ENCODE measurements around the gene MEGF8.

MEGF8 gene

GRCh38 chr19:42292963-42293362 lies 32.5 kb upstream of the MEGF8 start:
- no peaks in the 10 kb centered on the region for H3K27me3 ChIP-seq (ENCODE audit: insufficient read depth, poor library complexity, severe bottlenecking)
- no peak for DNase-seq (ENCODE audit: low read depth in 1 of 2, low spot score in 1 of 2)
- H3K27ac ChIP-seq (replicated peaks), result no peak overlapping the region
- no peak for TF ChIP-seq GABPA (IDR thresholded peaks at IDR 0.05; ENCODE audit: low read depth)
- TF ChIP-seq CTCF (IDR thresholded peaks at IDR 0.05; ENCODE audit: insufficient read depth, low read length), result no peak
- TF ChIP-seq POLR2AphosphoS5 (IDR thresholded peaks at IDR 0.05; ENCODE audit: low read depth), result no peak
- TF ChIP-seq, protein P1, sequence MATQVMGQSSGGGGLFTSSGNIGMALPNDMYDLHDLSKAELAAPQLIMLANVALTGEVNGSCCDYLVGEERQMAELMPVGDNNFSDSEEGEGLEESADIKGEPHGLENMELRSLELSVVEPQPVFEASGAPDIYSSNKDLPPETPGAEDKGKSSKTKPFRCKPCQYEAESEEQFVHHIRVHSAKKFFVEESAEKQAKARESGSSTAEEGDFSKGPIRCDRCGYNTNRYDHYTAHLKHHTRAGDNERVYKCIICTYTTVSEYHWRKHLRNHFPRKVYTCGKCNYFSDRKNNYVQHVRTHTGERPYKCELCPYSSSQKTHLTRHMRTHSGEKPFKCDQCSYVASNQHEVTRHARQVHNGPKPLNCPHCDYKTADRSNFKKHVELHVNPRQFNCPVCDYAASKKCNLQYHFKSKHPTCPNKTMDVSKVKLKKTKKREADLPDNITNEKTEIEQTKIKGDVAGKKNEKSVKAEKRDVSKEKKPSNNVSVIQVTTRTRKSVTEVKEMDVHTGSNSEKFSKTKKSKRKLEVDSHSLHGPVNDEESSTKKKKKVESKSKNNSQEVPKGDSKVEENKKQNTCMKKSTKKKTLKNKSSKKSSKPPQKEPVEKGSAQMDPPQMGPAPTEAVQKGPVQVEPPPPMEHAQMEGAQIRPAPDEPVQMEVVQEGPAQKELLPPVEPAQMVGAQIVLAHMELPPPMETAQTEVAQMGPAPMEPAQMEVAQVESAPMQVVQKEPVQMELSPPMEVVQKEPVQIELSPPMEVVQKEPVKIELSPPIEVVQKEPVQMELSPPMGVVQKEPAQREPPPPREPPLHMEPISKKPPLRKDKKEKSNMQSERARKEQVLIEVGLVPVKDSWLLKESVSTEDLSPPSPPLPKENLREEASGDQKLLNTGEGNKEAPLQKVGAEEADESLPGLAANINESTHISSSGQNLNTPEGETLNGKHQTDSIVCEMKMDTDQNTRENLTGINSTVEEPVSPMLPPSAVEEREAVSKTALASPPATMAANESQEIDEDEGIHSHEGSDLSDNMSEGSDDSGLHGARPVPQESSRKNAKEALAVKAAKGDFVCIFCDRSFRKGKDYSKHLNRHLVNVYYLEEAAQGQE (IDR thresholded peaks at IDR 0.05; ENCODE audit: insufficient replicate concordance, low read depth), result no peak
- no peak for TF ChIP-seq SPI1 (IDR thresholded peaks at IDR 0.05; ENCODE audit: borderline replicate concordance, low read depth)
- no peak overlapping the region for H3K4me3 ChIP-seq (replicated peaks; ENCODE audit: insufficient read depth, low read length)

- DNase-seq (ENCODE audit: low read depth in 1 of 2, low spot score in 1 of 2), result no peak
- TF ChIP-seq, protein P1 (IDR thresholded peaks at IDR 0.05; ENCODE audit: insufficient replicate concordance, low read depth), result no peak
- TF ChIP-seq GABPA (IDR thresholded peaks at IDR 0.05; ENCODE audit: low read depth) (no peak), SPI1 (IDR thresholded peaks at IDR 0.05; ENCODE audit: borderline replicate concordance, low read depth) (no peak), POLR2AphosphoS5 (IDR thresholded peaks at IDR 0.05; ENCODE audit: low read depth) (no peak), CTCF (IDR thresholded peaks at IDR 0.05; ENCODE audit: insufficient read depth, low read length) (no peak)
- H3K27me3 ChIP-seq (ENCODE audit: insufficient read depth, poor library complexity, severe bottlenecking), result no peaks in the 10 kb centered on the region
- H3K4me3 ChIP-seq (replicated peaks; ENCODE audit: insufficient read depth, low read length), result no peak overlapping the region
- H3K27ac ChIP-seq (replicated peaks), result no peak overlapping the region
Observed at GRCh38 chr19:42293540-42293939, 31.9 kb upstream of the MEGF8 start.

DNA sequence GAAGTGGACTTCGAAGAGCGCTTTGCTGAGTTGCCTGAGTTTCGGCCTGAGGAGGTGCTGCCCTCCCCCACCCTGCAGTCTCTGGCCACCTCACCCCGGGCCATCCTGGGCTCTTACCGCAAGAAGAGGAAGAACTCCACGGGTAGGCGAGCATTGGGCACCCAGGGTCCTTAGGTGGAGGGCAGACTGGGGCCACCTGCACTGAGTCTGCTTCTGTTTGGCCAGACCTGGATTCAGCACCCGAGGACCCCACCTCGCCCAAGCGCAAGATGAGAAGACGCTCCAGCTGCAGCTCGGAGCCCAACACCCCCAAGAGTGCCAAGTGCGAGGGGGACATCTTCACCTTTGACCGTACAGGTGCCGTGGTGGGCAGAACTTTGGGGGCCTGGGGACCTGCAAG lies 31.5 kb upstream of the MEGF8 start:
- Histone ChIP-seq H3K27ac (replicated peaks) (no peak overlapping the region), H3K27me3 (ENCODE audit: insufficient read depth, poor library complexity, severe bottlenecking) (no peaks in the 10 kb centered on the region), H3K4me3 (replicated peaks; ENCODE audit: insufficient read depth, low read length) (no peak overlapping the region)
- TF ChIP-seq, protein P1 (IDR thresholded peaks at IDR 0.05; ENCODE audit: insufficient replicate concordance, low read depth), result no peak
- no peak for DNase-seq (ENCODE audit: low read depth in 1 of 2, low spot score in 1 of 2)

Data from HL-60 (cell line).